ENCODE measurements around the gene HS3ST5.
"Not testable (repeated sequence)": the region's sequence is repeated elsewhere in the genome, so short reads cannot be mapped to it uniquely, and the experiment has no call there.

The HS3ST5 gene

DNA sequence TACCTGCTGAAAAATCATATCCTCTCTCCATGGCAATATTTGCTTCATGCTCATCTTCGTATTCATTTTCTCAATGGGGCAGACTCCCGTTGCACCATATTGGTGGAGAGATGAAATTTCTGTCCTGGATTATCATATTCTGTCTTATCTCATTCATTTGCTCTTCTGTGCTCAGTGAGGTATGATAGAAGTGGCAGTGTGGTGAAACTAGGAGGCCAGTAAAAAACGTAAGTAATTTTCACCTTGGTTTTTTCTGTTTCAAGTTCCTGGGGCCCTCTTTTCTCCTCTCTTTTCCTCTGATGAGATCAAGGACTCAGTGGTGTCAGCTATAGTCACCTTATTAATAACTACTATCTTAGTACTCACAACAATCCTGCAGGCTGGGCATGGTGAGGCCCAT, 189.4 kb downstream of the HS3ST5 start:
- no peaks in the 10 kb centered on the region for H3K9me3 ChIP-seq (replicated peaks; ENCODE audit: insufficient read depth, low read length)
- no peak for DNase-seq
- no peak overlapping the region for H3K4me3 ChIP-seq (ENCODE audit: low read length)
- no peaks in the 10 kb centered on the region for H4K20me1 ChIP-seq (ENCODE audit: insufficient read depth, low read length)
- no peaks in the 10 kb centered on the region for H3K36me3 ChIP-seq (replicated peaks; ENCODE audit: insufficient read depth, low read length)
- no peaks in the 10 kb centered on the region for H3K27me3 ChIP-seq (replicated peaks; ENCODE audit: insufficient read depth, low read length)
- TF ChIP-seq EZH2phosphoT487 (IDR thresholded peaks at IDR 0.05; ENCODE audit: low read length) (no peak), EZH2 (optimal IDR thresholded peaks at IDR 0.05; ENCODE audit: low read depth, low read length) (no peak)
- TF ChIP-seq, protein P1, sequence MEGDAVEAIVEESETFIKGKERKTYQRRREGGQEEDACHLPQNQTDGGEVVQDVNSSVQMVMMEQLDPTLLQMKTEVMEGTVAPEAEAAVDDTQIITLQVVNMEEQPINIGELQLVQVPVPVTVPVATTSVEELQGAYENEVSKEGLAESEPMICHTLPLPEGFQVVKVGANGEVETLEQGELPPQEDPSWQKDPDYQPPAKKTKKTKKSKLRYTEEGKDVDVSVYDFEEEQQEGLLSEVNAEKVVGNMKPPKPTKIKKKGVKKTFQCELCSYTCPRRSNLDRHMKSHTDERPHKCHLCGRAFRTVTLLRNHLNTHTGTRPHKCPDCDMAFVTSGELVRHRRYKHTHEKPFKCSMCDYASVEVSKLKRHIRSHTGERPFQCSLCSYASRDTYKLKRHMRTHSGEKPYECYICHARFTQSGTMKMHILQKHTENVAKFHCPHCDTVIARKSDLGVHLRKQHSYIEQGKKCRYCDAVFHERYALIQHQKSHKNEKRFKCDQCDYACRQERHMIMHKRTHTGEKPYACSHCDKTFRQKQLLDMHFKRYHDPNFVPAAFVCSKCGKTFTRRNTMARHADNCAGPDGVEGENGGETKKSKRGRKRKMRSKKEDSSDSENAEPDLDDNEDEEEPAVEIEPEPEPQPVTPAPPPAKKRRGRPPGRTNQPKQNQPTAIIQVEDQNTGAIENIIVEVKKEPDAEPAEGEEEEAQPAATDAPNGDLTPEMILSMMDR (IDR thresholded peaks at IDR 0.05; ENCODE audit: low read length) = no peak
- no peaks in the 10 kb centered on the region for H3K4me1 ChIP-seq (ENCODE audit: low read length)
- no peaks in the 10 kb centered on the region for H3K9me2 ChIP-seq (replicated peaks; ENCODE audit: insufficient read depth, low read length)
- no peak overlapping the region for H3K27ac ChIP-seq (ENCODE audit: low read length)
- H3K79me2 ChIP-seq (ENCODE audit: low read length) = no peaks in the 10 kb centered on the region
- no peak overlapping the region for H3K4me2 ChIP-seq (ENCODE audit: low read depth, low read length)
- no peaks in the 10 kb centered on the region for H3F3A ChIP-seq (ENCODE audit: insufficient read depth, low read length)
- no peak overlapping the region for H2AFZ ChIP-seq (ENCODE audit: low read length)
- no peak overlapping the region for H3K9ac ChIP-seq (ENCODE audit: low read length)

DNA sequence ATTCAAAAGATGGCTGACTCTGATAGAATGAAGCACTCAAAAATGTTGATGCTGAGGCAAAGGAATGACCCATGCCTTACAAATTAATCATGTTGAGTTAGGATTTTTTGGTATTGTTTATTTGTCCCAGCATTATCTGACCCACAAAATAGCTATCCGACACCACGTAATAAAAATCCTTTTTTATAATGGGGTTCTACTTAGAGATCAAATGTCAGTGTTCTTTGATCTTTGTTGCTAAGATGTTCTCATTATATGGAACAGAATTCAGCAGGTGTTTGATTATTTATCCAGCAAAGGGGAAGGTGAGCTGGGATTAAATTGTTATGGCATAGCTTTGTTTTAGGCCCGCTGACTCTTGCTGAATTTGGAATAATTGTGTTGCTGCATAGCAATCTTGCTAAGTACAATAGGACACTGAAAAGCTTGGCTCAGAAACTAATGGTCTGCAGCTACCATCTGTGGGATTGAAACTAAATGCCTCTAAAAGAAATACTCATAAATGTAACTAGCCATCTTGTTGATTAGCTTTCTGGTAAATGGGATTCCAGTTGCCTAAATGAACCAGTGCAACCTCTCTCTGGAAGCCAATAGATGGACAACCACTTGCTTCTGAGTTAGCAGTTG, 191.6 kb downstream of the HS3ST5 start:
- H3K27me3 ChIP-seq (replicated peaks; ENCODE audit: insufficient read depth, low read length) = no peaks in the 10 kb centered on the region
- no peak overlapping the region for H3K4me3 ChIP-seq (ENCODE audit: low read length)
- DNase-seq = no peak
- H3F3A ChIP-seq (ENCODE audit: insufficient read depth, low read length) = no peaks in the 10 kb centered on the region
- no peak overlapping the region for H3K27ac ChIP-seq (ENCODE audit: low read length)
- no peaks in the 10 kb centered on the region for H3K9me3 ChIP-seq (replicated peaks; ENCODE audit: insufficient read depth, low read length)
- H3K9me2 ChIP-seq (replicated peaks; ENCODE audit: insufficient read depth, low read length) = no peaks in the 10 kb centered on the region
- H4K20me1 ChIP-seq (ENCODE audit: insufficient read depth, low read length) = no peaks in the 10 kb centered on the region
- no peak overlapping the region for H2AFZ ChIP-seq (ENCODE audit: low read length)
- H3K4me1 ChIP-seq (ENCODE audit: low read length) = no peaks in the 10 kb centered on the region
- H3K36me3 ChIP-seq (replicated peaks; ENCODE audit: insufficient read depth, low read length) = no peaks in the 10 kb centered on the region
- H3K79me2 ChIP-seq (ENCODE audit: low read length) = no peaks in the 10 kb centered on the region
- TF ChIP-seq EZH2phosphoT487 (IDR thresholded peaks at IDR 0.05; ENCODE audit: low read length) (no peak), EZH2 (optimal IDR thresholded peaks at IDR 0.05; ENCODE audit: low read depth, low read length) (no peak)
- TF ChIP-seq, protein P1 (IDR thresholded peaks at IDR 0.05; ENCODE audit: low read length) = no peak
- H3K4me2 ChIP-seq (ENCODE audit: low read depth, low read length) = no peak overlapping the region
- no peak overlapping the region for H3K9ac ChIP-seq (ENCODE audit: low read length)

DNA sequence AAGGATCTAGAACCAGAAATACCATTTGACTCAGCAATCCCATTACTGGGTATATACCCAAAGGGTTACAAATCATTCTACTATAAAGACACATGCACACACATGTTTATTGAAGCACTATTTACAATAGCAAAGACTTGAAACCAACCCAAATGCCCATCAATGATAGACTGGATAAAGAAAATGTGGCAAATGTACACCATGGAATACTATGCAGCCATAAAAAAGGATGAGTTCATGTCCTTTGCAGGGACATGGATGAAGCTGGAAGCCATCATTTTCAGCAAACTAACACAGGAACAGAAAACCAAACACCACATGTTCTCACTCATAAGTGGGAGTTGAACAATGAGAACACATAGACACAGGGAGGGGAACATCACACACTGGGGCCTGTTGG, 193.6 kb downstream of the HS3ST5 start:
- H3K27ac ChIP-seq (ENCODE audit: low read length); H2AFZ ChIP-seq (ENCODE audit: low read length); H3K4me3 ChIP-seq (ENCODE audit: low read length); H3K9me3 ChIP-seq (replicated peaks; ENCODE audit: insufficient read depth, low read length); H3K27me3 ChIP-seq (replicated peaks; ENCODE audit: insufficient read depth, low read length); H3K4me1 ChIP-seq (ENCODE audit: low read length); H3F3A ChIP-seq (ENCODE audit: insufficient read depth, low read length); H3K4me2 ChIP-seq (ENCODE audit: low read depth, low read length); DNase-seq; H3K9ac ChIP-seq (ENCODE audit: low read length); H3K79me2 ChIP-seq (ENCODE audit: low read length); H3K9me2 ChIP-seq (replicated peaks; ENCODE audit: insufficient read depth, low read length); H4K20me1 ChIP-seq (ENCODE audit: insufficient read depth, low read length); H3K36me3 ChIP-seq (replicated peaks; ENCODE audit: insufficient read depth, low read length): not testable (repeated sequence)

Data from MM.1S (cell line).